ENCODE data around the gene ZXDC. TPM values are rescaled to one million over a fixed set of nuclear protein-coding genes. Genes with fewer than 3 reads are reported as not detected.

Gene ZXDC
- total and polyA plus RNA-seq, 7 experiments from 2014 or later = 10.3 to 71.9 (median 61.0) TPM

GRCh38 chr3:126516152-126516935, 40.7 kb upstream of the ZXDC start:
- H3K9me3 Mint-ChIP-seq = no peaks in the 10 kb centered on the region
- no peaks in the 10 kb centered on the region for H3K27me3 Mint-ChIP-seq
- H3K27me3 ChIP-seq (ENCODE audit: control insufficient read depth in 2 of 2, insufficient read depth in 2 of 2, low read length in 2 of 2) = no peaks in the 10 kb centered on the region
- no peak overlapping the region for H3K4me3 ChIP-seq (ENCODE audit: low read length)
- no peaks in the 10 kb centered on the region for H3K36me3 ChIP-seq (ENCODE audit: control insufficient read depth in 2 of 3, insufficient read depth in 3 of 3, low read length in 3 of 3)
- no peak overlapping the region for H3K27ac ChIP-seq (ENCODE audit: low read depth, low read length)
- H3K4me1 ChIP-seq (ENCODE audit: control insufficient read depth in 2 of 2, insufficient read depth in 2 of 2, low read length in 2 of 2) = no peaks in the 10 kb centered on the region
- no peak overlapping the region for H3K27ac Mint-ChIP-seq
- H3K4me3 Mint-ChIP-seq = no peak overlapping the region
- ATAC-seq = no peak
- H3K4me1 Mint-ChIP-seq = no peaks in the 10 kb centered on the region
- intact Hi-C loops (cut with micrococcal nuclease) = no loop called here
- CTCF ChIA-PET = no interaction called here
- no peaks in the 10 kb centered on the region for H3K9me3 ChIP-seq (ENCODE audit: control insufficient read depth in 2 of 3, low read length in 3 of 3)
- no peaks in the 10 kb centered on the region for H3K36me3 Mint-ChIP-seq
- DNase-seq = no peak
- POLR2A ChIA-PET = no interaction called here

GRCh38 chr3:126515066-126515706, 39.5 kb upstream of the ZXDC start:
- no peak overlapping the region for H3K27ac Mint-ChIP-seq
- intact Hi-C loops (cut with micrococcal nuclease) = no loop called here
- no peaks in the 10 kb centered on the region for H3K36me3 ChIP-seq (ENCODE audit: control insufficient read depth in 2 of 3, insufficient read depth in 3 of 3, low read length in 3 of 3)

DNA sequence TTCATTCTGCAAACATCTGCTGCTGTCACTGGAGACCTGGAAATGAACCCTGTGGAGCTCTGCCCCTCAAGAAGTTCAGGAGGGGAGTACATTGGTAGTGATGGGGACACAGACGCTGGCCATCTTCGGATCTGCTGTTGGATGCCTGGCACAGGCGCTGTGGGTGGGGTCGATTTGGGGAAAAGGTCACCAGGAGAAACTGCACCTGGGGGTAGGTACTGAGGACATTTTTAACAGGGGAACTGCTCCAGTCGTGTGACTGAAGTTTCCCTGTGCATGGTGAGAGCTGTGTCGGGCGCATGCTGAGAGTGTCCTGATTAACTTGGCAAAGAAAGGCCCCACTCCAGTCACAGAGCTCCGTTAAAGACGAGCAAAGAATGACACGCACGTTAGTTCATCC, 38.5 kb upstream of the ZXDC start:
- POLR2A ChIA-PET = no interaction called here
- ATAC-seq (no peak), DNase-seq (no peak)
- no peak overlapping the region for H3K4me3 Mint-ChIP-seq
- CTCF ChIA-PET = interaction anchor here (0.6 to 1.3 kb wide), 2 partner anchors 9 to 169 kb away, joined by 3 read pairs; no protein-coding TSS in a partner anchor
- no peaks in the 10 kb centered on the region for H3K4me1 Mint-ChIP-seq
- H3K27me3 Mint-ChIP-seq = no peaks in the 10 kb centered on the region
- H3K27ac Mint-ChIP-seq = peak overlapping the region in 1 of 9 donors; percentile 72
- no peaks in the 10 kb centered on the region for H3K9me3 Mint-ChIP-seq
- Histone ChIP-seq H3K4me1 (ENCODE audit: control insufficient read depth in 2 of 2, insufficient read depth in 2 of 2, low read length in 2 of 2) (no peaks in the 10 kb centered on the region), H3K36me3 (ENCODE audit: control insufficient read depth in 2 of 3, insufficient read depth in 3 of 3, low read length in 3 of 3) (no peaks in the 10 kb centered on the region), H3K27ac (ENCODE audit: low read depth, low read length) (no peak overlapping the region), H3K4me3 (ENCODE audit: low read length) (no peak overlapping the region), H3K27me3 (ENCODE audit: control insufficient read depth in 2 of 2, insufficient read depth in 2 of 2, low read length in 2 of 2) (no peaks in the 10 kb centered on the region), H3K9me3 (ENCODE audit: control insufficient read depth in 2 of 3, low read length in 3 of 3) (no peaks in the 10 kb centered on the region)
- intact Hi-C loops (cut with micrococcal nuclease) = no loop called here
- H3K36me3 Mint-ChIP-seq = no peaks in the 10 kb centered on the region

More at GRCh38 chr3:126515066-126515706, 39.5 kb upstream of the ZXDC start:
- H3K27ac ChIP-seq (ENCODE audit: low read depth, low read length) = no peak overlapping the region
- H3K4me1 Mint-ChIP-seq = no peaks in the 10 kb centered on the region
- no peak overlapping the region for H3K4me3 Mint-ChIP-seq
- H3K36me3 Mint-ChIP-seq = no peaks in the 10 kb centered on the region
- no peaks in the 10 kb centered on the region for H3K9me3 ChIP-seq (ENCODE audit: control insufficient read depth in 2 of 3, low read length in 3 of 3)
- no peak overlapping the region for H3K4me3 ChIP-seq (ENCODE audit: low read length)
- no peak for DNase-seq
- peak; percentile 20 for ATAC-seq
- H3K27me3 ChIP-seq (ENCODE audit: control insufficient read depth in 2 of 2, insufficient read depth in 2 of 2, low read length in 2 of 2) = no peaks in the 10 kb centered on the region
- no peaks in the 10 kb centered on the region for H3K4me1 ChIP-seq (ENCODE audit: control insufficient read depth in 2 of 2, insufficient read depth in 2 of 2, low read length in 2 of 2)
- ChIA-PET POLR2A (no interaction called here), CTCF (no interaction called here)
- no peaks in the 10 kb centered on the region for H3K9me3 Mint-ChIP-seq
- no peaks in the 10 kb centered on the region for H3K27me3 Mint-ChIP-seq

DNA sequence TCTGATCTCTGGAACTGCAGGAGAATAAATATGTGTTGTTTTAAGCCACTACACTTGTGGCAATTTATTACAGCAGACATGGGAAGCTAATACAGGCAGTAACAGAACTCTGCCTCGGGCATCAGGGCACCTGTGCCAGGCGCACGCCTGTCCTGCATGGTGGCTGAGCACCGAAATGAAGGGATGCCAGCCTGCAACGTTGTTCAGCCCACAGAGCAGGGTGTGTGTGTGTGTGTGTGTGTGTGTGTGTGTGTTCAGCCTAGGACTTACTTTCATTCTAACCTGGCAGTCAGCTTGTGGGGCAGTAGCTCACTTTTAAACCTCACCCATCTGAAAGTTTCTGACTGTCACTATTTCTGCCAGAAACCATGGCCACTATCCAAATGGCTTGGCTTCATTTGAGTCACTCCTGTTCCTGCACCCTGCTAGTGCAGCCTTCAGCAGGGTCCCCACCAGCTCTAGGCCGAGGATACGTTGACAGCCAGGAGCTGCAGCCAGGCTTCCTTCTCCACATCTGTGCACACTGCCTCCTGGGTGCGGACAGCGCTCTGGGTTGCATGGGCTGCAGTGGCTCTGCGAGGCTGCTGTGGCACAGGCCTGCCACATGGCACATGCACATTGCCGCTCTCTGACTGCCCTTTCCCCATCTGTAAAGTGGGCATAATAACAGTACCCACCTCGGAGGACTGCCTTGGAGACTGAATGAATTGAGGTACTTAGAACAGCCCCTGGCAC, 37.4 kb upstream of the ZXDC start:
- ATAC-seq = no peak
- CTCF ChIA-PET = interaction anchor here (0.6 kb wide), 1 partner anchor 168 kb away, joined by 3 read pairs; no protein-coding TSS in a partner anchor
- Mint-ChIP-seq H3K36me3 (no peaks in the 10 kb centered on the region), H3K4me3 (no peak overlapping the region), H3K27me3 (no peaks in the 10 kb centered on the region), H3K9me3 (no peaks in the 10 kb centered on the region), H3K27ac (no peak overlapping the region), H3K4me1 (no peaks in the 10 kb centered on the region)
- Histone ChIP-seq H3K9me3 (ENCODE audit: control insufficient read depth in 2 of 3, low read length in 3 of 3) (no peaks in the 10 kb centered on the region), H3K36me3 (ENCODE audit: control insufficient read depth in 2 of 3, insufficient read depth in 3 of 3, low read length in 3 of 3) (no peaks in the 10 kb centered on the region), H3K4me1 (ENCODE audit: control insufficient read depth in 2 of 2, insufficient read depth in 2 of 2, low read length in 2 of 2) (no peaks in the 10 kb centered on the region), H3K4me3 (ENCODE audit: low read length) (no peak overlapping the region), H3K27me3 (ENCODE audit: control insufficient read depth in 2 of 2, insufficient read depth in 2 of 2, low read length in 2 of 2) (no peaks in the 10 kb centered on the region), H3K27ac (ENCODE audit: low read depth, low read length) (no peak overlapping the region)
- intact Hi-C loops (cut with micrococcal nuclease) = no loop called here
- POLR2A ChIA-PET = no interaction called here
- no peak for DNase-seq

DNA sequence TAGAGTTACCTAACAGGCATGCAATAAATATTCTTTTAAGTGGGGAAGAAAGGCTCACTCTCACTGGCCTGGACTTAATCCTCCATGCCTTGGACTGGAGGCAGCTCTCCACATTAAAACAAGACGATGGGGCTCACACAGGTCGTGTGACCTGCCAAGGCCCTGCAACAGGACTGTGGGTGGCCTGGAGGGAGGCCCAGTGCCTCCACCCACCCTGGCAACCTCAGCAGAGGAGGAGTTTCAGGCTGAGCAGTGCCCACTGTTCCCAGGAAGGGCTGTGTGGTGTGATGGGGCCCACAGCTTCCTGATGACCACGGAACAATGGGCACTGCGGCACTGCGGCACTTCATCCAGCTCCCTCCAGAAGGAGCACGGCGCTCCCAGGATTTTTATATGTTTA, 36.3 kb upstream of the ZXDC start:
- Histone ChIP-seq H3K27me3 (ENCODE audit: control insufficient read depth in 2 of 2, insufficient read depth in 2 of 2, low read length in 2 of 2) (no peaks in the 10 kb centered on the region), H3K4me1 (ENCODE audit: control insufficient read depth in 2 of 2, insufficient read depth in 2 of 2, low read length in 2 of 2) (no peaks in the 10 kb centered on the region), H3K36me3 (ENCODE audit: control insufficient read depth in 2 of 3, insufficient read depth in 3 of 3, low read length in 3 of 3) (no peaks in the 10 kb centered on the region), H3K27ac (ENCODE audit: low read depth, low read length) (no peak overlapping the region), H3K9me3 (ENCODE audit: control insufficient read depth in 2 of 3, low read length in 3 of 3) (no peaks in the 10 kb centered on the region), H3K4me3 (ENCODE audit: low read length) (no peak overlapping the region)
- POLR2A ChIA-PET = no interaction called here
- ATAC-seq (no peak), DNase-seq (no peak)
- no peak overlapping the region for H3K4me3 Mint-ChIP-seq
- CTCF ChIA-PET = no interaction called here
- intact Hi-C loops (cut with micrococcal nuclease) = no loop called here
- no peaks in the 10 kb centered on the region for H3K4me1 Mint-ChIP-seq
- H3K36me3 Mint-ChIP-seq = no peaks in the 10 kb centered on the region
- H3K27me3 Mint-ChIP-seq = no peaks in the 10 kb centered on the region
- no peaks in the 10 kb centered on the region for H3K9me3 Mint-ChIP-seq
- H3K27ac Mint-ChIP-seq = no peak overlapping the region

DNA sequence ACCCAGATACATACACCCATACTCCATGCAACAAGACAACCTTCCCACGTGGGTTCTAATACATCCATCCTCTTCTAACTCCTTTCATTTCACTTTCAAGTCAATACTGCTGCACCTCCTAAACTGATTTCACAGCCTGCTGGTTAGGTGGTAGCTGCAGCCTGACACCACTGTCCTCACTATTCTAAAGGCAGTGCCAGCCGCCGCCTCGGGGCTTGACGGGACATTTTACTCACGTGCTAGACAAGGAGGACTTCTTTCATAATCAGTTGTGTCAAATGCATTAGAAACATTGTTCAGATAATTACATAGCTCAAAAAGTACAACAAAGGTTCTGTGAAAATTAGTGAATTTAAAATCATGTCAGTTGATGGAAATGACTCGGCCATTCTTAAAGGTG, 35.6 kb upstream of the ZXDC start:
- Histone ChIP-seq H3K4me1 (ENCODE audit: control insufficient read depth in 2 of 2, insufficient read depth in 2 of 2, low read length in 2 of 2) (no peaks in the 10 kb centered on the region), H3K9me3 (ENCODE audit: control insufficient read depth in 2 of 3, low read length in 3 of 3) (no peaks in the 10 kb centered on the region), H3K36me3 (ENCODE audit: control insufficient read depth in 2 of 3, insufficient read depth in 3 of 3, low read length in 3 of 3) (no peaks in the 10 kb centered on the region), H3K4me3 (ENCODE audit: low read length) (no peak overlapping the region), H3K27ac (ENCODE audit: low read depth, low read length) (no peak overlapping the region), H3K27me3 (ENCODE audit: control insufficient read depth in 2 of 2, insufficient read depth in 2 of 2, low read length in 2 of 2) (no peaks in the 10 kb centered on the region)
- CTCF ChIA-PET = interaction anchor here (2.1 kb wide), 1 partner anchor 12 kb away, joined by 10 read pairs; the partner anchor contains the start of gene CHST13
- Mint-ChIP-seq H3K4me1 (no peaks in the 10 kb centered on the region), H3K27ac (no peak overlapping the region), H3K27me3 (peaks cover 0 to 1% (median 0%) of the 10 kb centered on the region in 5 donors), H3K36me3 (no peaks in the 10 kb centered on the region), H3K9me3 (no peaks in the 10 kb centered on the region), H3K4me3 (no peak overlapping the region)
- intact Hi-C loops (cut with micrococcal nuclease) = no loop called here
- DNase-seq (no peak), ATAC-seq (no peak)
- POLR2A ChIA-PET = no interaction called here

Measured in naive thymus-derived CD4-positive, alpha-beta T cell (primary cell).